Measurements from ENCODE around the gene SNAPIN.
"Not testable (repeated sequence)": the region's sequence is repeated elsewhere in the genome, so short reads cannot be mapped to it uniquely, and the experiment has no call there.

SNAPIN gene

DNA sequence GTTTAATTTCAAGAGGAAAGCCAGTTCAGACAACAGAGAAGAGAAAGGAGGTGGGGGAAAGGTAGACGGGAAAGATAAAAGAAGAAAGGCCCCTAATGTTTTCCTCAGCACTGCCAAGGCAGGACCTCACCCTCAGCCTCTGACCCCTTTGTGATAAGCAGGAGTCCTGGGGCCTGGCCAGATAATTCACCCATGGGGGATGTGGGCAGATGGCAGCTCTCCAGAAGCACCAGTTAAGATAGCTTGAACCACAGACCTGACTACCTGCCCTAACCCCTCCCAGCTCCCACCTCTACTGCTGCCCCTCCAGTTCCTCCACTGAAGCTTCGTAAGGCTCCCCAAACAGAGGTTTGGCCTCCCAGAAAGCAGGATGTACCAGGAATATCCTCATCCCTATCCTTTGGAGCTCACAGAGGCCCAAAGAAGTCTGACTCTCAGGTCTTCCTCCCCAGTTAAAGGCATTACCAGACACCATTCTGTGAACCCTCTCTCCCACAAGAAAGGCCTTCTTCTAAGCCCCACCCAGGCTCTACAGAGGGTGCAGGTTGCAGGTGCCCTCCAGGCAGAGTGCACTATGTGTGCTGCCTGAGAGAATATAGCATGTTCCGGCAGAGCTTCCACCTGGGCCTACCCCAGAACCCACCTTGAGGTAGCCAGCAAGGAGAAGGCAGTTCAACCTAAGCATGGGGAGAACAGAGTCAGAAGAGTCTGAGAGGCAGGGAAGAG, 9.2 kb upstream of the SNAPIN start:
- DNase-seq, result peak; percentile 63

DNA sequence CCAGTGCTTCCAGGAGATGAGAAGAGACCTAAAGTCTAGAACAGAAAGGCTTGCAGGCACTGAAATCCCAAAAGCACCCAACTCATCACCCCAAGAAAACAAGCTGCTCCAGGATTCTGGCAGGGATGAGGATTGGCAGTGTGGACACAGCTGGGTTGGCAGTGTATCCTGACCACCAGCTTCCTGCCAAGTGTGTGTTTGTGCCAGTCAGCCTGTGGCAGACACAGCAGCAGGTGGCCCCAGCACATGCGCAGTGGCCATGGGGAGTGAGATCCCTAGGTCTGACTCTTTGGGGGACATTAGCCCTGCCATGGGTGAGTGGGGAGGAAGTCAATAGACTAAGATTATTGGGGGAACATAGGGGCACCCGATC, 8.7 kb upstream of the SNAPIN start:
- DNase-seq, result peak; percentile 58

DNA sequence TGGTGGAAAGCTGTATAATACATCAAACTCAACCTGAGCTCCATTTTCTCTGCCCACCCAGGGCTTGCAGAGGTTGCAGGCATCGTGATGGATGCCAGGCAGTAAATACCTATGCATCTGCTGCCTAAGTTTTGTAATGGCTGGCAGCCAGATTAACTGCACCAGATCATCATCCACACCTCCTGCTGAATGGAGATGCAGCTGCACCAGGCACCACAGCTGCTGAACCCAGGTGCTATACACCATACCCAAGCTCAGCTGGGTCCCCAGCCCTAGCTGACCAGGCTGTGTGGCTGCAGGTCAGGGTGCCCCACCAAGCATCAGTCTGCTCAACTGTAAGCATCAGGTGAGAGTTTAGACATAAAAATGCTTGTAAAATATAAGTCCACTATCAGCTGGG, 6.7 kb upstream of the SNAPIN start:
- peak; percentile 41 for DNase-seq

DNA sequence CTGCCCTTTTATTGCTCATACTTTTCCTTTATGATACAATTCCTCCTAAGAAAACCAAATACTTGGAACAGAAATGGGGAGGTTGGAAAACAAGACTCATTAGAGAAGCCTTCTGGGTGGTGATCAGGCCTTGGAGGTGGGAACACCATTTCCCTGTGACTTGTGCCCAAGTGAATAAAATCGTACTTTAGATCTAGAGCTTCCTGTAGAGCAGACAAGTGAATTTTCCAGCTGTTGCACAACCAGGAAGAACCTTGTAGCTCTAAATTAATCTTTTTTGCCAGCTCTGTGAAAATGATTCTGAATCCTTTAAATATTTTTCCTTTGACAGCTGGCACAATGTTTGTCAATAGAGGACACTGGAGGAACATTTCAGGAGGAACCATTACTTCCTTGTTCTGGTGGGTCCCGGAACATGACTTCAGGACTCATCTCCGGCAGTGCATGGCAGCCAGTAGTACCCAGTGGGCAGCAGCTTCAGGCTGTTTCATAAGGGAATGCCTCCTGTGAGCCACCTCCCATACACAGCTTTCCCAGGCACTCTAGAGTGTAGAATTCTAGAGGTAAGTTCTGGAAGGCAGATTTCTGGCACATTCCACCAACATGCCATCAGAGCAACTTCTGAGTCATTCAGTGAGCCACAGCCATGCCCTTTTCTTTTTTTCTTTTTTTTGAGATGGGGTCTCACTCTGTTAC, 5.5 kb upstream of the SNAPIN start:
- DNase-seq, result peak; percentile 41

DNA sequence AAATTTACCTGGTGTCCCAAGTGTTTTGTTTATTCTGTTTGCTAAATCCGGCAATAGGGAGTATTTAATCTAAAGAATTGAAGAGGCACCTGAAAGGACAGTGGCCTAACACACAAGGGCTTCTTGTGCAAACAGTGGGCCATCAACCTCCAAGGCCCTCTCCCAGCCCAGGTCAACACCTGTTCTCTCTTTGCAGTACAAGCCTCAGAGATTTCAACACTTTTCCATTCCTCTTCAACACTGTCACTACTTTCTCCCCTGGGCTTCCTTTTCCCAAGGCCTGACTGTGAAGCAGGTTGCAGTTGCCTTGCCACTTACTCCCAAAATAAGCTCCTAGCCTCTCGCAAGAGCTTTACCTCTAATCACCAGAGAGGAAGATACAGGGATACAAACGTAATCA, 3.2 kb upstream of the SNAPIN start:
- peak; percentile 12 for DNase-seq

DNA sequence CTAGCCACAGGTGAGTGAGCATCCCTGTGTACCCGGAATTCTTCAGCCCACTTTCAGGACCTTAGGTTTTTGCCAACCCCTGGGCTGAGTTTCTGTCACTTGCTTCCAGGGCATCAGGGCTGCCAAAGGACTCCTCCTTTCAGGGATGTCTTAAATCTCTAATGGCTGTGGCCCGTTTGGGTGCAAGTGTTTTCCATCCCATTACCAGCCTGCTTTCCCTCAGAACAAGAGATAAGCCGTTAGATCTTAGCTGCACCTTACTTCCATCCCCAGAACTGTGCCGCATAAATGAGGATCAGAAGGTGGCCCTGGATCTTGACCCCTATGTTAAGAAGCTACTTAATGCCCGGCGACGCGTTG, 652 bp downstream of the SNAPIN start:
- DNase-seq, result no peak

DNA sequence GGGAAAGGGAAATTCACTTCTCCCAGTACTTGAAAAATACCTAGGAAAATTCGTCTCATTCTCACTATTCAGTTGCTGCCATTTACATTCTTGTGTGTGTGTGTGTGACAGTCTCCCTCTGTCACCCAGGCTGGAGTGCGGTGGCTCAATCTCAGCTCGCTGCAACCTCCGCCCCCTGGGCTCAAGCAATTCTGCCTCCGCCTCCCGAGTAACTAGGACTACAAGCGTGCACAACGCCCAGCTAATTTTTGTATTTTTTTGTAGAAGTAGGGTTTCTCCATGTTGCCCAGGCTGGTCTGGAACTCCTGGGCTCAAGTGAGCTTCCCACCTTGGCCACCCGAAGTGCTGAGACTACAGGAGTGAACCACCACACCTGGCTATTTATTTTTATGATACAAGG, 1.2 kb downstream of the SNAPIN start:
- peak; percentile 54 for DNase-seq

DNA sequence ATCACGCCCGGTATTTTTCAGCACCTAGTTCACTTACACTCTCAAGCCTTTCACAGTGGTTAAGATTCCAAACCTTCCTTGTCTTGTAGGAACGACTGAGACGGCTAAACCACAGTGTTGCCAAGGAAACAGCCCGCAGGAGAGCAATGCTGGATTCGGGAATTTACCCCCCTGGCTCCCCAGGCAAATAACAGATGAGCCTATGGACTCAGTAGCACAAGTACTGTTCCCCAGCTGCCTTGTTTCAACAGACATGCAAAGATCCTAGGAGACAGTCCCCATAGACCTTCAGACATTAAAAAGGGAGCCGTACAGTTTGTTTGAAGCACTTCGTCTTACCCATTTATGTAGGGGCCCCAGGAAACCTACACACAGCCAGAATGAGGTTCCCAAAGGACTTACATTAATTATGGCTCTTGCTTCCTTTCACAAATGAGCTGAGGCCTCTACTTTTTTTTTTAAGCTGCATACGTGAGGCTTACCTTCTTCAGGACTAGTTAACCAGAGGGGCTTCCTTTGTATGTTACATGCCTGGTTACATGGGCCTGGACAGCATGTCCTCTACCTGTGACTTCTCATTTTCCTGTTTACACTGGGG, 2.7 kb downstream of the SNAPIN start:
- peak; percentile 42 for DNase-seq

DNA sequence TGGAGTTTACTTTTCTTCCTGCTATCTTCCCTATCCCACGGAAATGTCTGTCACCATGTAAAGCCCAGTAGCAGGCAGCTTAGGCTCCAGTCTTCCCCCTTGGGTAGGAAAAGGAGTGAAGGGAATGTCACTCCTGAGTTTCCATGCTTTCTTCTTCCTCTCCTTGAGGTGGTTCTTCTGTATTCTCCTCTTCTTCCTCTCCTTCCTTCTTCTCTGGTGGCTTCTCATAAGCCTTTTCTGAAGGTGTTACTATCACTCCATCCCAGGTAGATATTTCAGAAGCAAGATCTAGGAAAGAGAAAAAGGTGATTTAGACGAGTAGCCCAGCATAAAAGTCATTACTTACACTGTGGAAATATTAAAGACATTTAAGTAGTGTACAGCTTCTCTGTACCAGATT, 3.8 kb downstream of the SNAPIN start:
- DNase-seq, result peak; percentile 14

DNA sequence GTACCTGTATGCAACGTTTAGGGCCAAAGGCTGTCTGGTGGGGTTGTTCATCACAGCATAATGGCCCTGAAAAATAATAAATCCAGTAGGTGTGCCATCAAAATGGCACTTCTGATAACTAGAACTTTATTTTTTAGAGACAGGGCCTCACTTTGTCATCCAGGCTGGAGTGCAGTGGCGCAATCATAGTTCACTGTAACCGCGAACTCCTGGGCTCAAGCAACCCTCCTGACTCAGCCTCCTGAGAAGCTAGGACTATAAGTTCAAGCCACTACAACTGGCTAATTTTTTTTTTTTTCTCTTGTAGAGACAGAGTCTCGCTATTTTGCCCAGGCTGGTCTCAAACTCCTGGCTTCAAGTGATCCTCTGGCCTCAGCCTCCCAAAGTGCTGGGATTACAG, 4.7 kb downstream of the SNAPIN start:
- peak; percentile 14 for DNase-seq

DNA sequence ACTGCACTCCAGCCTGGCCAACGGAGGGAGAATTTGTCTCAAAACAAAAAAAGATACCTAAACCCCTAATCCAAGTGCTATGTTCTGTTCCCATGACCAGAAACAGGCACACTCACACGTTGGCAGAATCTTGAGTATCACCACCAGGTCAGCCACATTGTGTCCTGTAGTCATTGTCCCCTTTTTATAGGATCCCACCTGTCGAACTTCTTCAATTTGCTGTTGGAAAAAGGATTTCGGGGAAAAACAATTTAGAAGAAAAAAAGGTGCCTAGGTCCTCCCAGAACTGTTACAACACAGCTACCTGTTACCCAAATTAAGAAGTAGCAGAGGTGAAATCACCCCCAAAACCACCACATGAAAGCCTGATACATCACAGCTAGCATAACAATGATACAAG, 8.9 kb downstream of the SNAPIN start:
- no peak for DNase-seq

DNA sequence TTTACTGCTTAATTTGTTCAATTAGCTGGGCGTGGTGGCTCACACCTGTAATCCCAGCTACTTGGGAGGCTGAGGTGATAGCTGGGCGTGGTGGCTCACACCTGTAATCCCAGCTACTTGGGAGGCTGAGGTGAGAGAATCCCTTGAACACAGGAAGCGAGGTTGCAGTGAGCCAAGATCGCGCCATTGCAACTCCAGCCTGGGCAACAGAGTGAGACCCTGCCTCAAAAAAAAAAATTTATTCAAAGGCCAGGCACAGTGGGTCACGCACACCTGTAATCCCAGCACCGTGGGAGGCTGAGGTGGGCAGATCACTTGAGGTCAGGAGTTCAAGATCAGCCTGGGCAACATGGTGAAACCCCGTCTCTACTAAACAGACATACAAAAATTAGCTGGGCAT, 10.2 kb downstream of the SNAPIN start:
- DNase-seq, result not testable (repeated sequence)

DNA sequence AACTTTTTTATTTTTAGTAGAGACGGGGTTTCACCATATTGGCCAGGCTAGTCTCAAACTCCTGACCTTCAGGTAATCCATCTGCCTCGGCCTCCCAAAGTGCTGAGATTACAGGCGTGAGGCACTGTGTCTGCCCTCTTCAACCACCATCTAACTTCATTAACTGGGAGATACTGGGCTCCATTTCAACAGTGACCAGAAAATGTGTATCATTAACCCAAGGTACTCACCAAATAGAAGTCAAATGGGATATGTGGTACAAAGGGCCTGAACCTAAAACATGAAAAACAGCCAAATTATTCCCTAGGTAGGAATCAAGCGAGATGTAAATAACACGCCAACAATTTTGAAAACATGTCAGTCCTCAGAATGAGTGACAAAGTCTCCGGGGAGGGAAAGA, 11.1 kb downstream of the SNAPIN start:
- no peak for DNase-seq

DNA sequence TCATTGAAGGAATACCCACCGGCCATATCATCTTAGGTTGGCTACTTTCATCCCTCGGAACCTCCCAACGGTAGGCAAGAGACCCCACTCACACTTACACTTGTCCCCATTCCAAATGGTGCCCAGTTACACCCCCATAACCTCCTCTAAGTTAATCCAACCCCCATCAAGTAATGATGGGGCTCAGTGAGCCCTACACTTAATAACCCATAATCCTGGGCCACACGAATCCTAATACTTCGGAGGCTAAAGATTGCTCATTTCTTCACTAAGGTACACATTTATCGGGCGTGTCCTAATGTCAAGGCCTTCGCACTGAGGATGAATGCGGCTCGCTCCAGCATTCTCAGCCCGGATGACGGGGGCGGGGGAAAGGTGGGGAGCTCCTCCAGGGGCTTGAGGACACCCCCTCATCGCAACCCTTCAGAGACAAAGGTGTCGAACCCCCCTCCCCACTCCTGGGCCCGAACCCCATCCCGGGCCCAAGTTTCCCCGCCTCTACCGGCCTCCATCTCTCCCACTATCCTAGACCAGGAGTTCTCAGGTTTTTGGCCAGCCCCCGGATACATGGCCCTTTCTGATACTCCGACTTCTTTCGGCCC, 11.9 kb downstream of the SNAPIN start:
- DNase-seq, result no peak

DNA sequence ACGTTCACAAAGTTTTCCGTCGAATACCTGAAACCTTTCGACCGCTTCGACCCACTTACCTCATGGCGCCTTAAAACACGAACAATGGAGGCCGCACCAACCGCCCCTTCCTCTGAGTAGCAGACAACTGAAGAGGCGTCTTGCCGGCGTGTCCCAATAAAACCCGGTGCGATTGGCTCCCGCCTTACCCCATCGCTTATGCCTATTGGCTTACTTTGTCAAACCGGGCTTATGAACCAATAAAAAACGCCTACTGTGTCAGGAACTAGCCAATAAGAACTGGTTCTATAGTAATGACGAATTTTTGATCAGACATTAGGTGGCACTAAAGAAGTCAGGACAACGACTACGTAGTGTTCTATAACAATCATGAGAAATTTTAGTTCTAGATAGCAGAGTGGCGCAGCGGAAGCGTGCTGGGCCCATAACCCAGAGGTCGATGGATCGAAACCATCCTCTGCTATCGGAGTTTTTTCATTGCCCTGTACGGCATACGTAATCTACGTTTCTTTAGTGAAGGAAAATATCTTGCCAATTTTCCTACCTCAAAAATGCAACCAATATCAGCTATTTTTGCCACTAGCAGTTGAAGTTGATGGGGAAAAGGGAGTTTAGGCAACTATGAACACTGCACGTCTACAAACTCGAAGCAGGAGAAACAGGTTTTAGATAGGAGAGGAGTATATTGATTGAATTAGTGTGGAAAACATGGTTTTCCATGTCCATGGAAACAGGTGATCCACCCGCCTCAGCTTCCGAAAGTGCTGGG, 12.5 kb downstream of the SNAPIN start, which contains the start of gene ILF2:
Gene ILF2 (minus strand): TSS at position 135 of the 769 bp plus-strand sequence. CDS start 71 bp downstream, at position 64.
- DNase-seq, result peak; percentile 98

DNA sequence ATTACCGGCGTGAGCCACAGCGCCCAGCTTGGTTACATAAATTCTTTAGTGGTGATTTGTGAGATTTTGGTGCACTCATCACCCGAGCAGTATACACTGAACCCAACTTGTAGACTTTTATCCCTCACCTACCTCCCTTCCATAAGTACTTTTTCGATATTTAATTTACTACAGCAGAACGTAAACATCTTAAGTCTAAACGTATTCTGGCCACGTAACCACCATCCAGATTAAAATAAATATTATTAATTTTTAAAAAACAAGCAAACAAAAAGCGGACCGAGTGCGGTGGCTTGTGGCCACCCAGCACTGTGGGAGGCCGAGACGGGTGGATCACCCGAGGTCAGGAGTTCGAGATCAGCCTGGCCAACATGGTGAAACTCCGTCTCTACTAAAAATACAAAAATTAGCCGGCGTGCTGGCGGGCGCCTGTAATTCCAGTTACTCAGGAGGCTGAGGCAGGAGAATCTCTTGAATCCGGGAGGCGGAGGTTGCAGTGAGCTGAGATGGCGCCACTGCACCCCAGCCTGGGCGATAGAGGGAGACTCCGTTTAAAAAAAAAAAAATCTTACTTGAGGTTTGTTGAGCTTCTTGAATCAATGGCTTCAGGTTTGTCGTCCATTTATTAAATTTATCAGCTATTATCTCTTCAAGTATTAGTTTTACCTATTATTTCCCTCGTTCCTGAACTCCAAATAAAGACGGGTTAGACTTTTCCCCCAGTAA, 13.3 kb downstream of the SNAPIN start:
- peak; percentile 81 for DNase-seq

DNA sequence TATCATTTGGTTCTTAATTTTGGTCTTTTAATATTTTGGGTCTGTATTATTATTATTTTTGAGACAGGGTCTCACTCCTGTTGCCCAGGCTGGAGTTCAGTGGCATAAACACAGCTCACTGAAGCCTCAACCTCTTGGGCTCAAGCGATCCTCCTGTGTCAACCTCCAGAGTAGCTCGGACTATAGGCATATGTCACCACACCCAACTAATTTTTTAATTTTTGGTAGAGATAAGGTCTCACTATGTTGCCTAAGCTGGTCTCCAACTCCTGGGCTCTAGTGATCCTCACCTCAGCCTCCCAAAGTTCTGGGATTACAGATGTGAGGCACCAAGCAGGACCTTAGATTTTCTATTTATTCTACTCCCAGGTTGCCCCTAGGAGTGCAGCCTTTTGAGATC, 15.0 kb downstream of the SNAPIN start:
- no peak for DNase-seq

DNA sequence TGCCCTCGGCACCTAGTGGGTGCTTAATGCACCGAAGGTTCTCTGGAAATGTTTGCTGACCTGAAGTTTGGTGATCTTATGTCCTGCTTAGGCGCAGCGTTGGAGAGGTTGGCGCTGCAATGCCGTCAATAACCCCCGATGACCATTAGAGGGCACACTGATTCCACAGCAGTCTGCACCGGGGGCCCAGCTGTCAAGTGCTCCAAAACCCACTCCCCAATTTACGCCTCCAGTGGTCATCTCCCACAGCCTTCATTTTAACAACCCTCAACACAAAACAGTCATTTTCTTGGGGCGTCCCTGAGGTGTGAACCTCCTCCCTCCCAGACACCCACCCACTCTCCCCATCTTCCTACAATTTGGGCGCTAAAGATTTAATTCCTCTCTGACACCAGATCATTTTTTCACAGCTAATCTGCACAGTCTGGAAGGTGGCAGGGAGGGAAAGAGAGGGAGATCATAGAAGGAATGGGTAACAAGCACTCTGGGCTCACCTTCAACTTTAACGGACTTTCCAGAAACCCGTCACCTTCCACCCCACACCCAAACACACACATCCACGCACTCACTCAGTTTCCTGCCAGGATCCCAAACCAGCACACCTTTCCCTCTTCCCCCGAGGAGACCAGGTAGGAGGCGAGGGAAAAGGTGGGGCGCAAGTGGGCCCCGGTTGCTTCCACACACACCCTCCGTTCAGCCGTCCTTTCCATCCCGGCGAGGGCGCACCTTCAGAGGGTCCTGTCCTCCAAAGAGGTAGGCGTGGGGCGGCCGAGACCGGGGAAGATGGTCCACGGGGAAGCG, 19.4 kb downstream of the SNAPIN start:
- DNase-seq, result peak; percentile 78

DNA sequence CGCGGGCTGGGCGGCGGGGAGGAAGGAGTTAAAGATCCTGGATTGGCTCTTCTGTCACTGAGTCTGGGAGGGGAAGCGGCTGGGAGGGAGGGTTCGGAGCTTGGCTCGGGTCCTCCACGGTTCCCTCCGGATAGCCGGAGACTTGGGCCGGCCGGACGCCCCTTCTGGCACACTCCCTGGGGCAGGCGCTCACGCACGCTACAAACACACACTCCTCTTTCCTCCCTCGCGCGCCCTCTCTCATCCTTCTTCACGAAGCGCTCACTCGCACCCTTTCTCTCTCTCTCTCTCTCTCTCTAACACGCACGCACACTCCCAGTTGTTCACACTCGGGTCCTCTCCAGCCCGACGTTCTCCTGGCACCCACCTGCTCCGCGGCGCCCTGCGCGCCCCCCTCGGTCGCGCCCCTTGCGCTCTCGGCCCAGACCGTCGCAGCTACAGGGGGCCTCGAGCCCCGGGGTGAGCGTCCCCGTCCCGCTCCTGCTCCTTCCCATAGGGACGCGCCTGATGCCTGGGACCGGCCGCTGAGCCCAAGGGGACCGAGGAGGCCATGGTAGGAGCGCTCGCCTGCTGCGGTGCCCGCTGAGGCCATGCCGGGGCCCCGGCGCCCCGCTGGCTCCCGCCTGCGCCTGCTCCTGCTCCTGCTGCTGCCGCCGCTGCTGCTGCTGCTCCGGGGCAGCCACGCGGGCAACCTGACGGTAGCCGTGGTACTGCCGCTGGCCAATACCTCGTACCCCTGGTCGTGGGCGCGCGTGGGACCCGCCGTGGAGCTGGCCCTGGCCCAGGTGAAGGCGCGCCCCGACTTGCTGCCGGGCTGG, 20.2 kb downstream of the SNAPIN start, which contains the start of gene NPR1:
Gene NPR1 (plus strand): TSS at position 170 of the 818 bp plus-strand sequence. CDS start 421 bp downstream, at position 591.
- no peak for DNase-seq

Measured in activated effector memory CD4-positive, alpha-beta T cell treated with anti-CD3 and anti-CD28 coated beads, Interleukin-2, amount 50 U/mL, for 16 hours (primary cell).